Germinal center (tissue), 1 donor: ENCODE data around the gene SEC14L1.
A peak's percentile ranks its signal among the peaks of the same experiment; 100 is the strongest.
"Not testable (repeated sequence)": the region's sequence is repeated elsewhere in the genome, so short reads cannot be mapped to it uniquely, and the experiment has no call there.

ENCODE experiments used
- DNase-seq: peaks from one replicate; pipeline ENCODE4 v3.0.0; 2012; ENCODE audit warnings: mixed read lengths, low spot score

The SEC14L1 gene

DNA sequence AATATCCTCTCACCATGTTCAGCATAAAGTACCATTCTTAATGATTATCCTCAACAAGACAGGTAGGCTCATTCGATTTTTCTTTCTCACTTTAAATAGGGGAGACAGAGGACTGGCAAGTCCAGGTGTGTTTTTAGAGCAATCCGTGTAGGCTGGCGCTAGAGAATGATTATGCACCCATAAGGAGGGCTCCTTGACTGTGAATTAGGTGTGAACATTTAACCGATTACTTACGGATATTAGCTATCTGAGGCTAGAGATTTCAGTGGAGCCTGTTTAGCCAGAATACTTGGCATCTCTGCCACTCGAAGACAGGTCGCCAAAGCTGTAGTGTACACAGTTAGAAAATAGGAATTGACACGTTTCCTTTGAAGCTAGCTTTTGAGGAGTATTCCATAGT, 1.9 kb downstream of the SEC14L1 start:
- no peak for DNase-seq

- DNase-seq, result no peak
These were observed 2.5 kb downstream of the SEC14L1 start for GRCh38 chr17:77143306-77143705.

DNA sequence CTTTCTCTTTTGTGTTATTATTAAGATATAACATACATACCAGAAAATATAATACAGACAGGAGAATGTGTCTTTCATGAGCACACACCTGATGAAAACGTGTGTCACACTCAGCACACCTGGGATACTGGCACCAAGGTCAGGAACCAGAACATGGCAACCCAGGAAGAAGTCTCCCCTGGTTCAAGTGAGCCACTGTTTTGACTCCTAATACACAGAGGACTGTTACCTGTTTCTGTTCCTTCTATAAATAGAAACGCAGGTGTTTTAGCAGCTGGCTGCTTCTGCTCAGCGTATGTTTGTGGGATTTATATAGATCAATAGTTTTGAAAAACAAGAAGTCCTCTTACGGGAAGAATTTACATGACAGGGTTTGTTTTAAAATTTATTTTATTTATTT, 3.5 kb downstream of the SEC14L1 start:
- peak; percentile 42 for DNase-seq

GRCh38 chr17:77145224-77145611, 4.4 kb downstream of the SEC14L1 start:
- no peak for DNase-seq

- DNase-seq, result no peak
These were observed 5.0 kb downstream of the SEC14L1 start for GRCh38 chr17:77145612-77146245.

DNA sequence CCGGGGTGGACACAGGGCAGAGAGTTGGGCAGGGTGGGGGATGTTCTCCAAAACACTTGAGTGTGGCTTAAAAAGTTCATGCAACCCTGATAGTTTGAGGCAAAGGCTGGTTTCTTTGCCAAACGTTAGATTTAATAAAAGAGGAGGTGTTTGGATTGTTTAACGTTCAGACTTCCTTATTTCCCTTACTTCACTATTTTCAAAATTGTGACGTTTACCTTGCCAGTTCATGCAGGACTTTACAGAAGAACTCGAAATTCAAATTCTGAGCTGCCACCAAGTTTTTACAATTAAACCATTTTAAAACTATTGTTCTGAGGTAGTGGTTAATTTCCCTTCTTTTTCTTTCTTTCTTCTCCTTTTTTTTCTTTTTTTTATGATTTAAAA, 5.5 kb downstream of the SEC14L1 start:
- no peak for DNase-seq

DNA sequence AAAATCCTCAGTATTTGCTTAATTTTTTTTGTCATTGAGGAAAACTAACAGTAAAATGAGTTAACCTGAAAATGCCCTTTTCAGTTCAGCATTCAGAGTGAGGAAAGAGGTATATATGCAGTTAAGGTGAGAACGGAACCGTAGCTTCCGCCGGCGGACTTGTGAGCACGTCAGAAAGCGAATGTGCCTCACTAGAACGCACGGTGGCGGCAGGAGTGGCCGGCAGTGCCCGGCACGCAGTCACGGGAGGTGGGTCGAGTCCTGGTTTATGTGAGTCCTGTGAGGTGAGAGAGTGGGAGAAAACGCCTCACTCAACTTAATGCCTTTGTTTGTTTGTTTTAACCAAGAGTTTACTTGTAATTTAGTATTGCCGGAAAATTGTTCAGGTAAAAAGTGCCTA, 6.1 kb downstream of the SEC14L1 start:
- DNase-seq, result no peak

DNA sequence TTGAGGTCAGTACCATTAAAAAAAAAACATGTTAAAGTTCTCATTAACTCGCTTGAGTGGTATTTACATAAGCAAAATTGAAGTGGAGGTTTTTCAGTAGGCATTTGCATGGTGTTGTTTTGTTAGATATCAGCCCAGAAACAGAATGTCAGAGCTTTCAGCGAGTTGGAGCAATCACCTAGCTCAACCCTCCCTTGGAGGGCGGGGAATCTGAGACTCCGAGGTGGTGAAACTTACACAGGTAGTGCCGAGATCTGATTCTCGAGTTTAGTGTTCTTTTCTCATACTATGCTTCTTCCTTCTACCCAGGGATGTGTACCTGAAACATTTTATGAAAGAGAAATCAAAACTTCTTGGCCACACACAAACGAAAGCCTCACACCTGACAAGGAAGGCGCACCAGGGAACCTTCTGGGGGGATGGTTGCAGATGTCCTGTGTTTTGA, 6.6 kb downstream of the SEC14L1 start:
- no peak for DNase-seq

DNA sequence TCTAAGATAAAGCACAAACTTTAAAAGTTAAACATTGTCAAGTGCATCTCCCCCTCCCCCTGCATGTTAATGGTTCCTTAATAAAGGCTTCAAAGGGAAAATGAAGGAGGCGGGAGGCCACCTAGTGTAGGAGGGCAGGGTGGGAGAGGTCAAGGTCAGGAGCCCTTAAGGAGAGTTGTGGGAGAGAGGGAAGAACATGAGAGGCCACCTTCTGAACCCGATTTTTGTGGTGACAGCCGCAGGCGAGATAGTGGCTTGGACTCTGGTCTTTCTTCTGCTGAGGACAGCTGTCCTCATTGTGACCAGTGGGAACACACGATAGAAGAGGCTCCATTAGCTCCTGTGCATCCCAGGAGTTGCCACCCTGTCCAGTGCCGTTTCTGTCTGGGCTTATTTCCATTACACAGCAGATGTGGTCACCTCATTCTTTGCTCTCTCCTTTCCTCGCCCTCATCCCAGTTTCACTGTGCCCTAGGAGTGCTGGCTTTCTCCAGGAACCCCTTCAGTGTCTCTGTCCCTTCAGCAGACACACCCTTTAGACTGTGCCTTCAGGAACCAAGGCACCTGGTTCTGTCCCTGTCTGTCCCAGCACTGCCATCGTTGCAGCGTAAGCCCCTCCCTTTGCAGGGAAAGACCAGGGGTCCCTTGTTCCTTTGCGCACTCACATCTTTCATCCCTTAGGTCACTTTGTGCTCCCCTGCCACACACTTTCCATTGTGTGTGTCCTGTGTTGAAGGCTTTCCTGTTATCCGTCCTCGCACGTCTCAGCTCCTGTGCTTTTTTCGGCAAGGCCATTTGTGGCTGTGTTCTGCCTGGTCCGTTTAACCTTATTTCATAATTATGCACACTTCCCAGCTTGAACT, 7.5 kb downstream of the SEC14L1 start:
- no peak for DNase-seq

DNA sequence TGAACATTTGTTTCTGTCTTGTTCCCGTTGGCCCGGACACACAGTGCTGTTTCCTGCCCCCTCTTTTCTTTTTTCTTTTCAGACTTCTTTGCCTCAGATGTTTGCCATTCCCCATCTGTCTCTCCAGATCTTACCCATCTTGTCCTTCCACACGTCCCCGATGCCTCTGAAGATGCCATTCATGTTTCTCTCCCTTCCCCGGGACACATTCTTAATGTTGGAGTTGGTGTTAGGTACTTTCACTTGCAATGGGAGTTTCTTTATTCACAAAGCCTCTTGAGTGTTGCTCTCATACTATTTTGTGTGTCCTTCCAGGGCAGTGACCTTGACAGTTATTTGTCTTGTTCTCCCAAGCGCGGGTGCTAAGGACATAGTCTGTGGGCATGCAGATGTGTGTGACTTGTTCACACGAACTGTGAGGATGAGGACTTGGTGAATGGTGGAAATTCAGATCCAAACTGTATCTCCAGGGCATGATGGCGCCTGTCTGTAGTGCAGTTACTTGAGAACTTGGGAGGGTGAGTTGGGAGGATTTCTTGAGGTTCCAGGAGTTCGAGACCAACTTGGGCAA, 8.3 kb downstream of the SEC14L1 start:
- no peak for DNase-seq

DNA sequence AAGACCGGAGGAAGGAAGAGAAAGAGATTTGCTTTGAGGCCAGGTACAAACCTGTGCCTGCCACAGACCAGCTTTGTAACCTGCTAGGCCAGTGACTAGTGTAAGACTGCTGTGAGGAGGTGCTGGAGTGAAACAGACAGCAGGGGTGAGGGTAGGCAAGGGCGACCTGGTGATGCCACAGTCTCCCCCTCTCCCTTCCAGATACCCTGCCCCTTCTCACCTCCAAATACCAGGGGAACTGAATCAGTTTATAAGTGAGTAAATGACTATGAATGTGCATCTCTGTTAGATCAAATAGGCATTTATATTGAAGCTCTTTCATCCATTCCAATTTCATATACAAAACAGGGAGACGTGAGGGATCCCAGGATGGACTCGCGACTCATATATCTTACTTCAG, 9.4 kb downstream of the SEC14L1 start:
- no peak for DNase-seq

DNA sequence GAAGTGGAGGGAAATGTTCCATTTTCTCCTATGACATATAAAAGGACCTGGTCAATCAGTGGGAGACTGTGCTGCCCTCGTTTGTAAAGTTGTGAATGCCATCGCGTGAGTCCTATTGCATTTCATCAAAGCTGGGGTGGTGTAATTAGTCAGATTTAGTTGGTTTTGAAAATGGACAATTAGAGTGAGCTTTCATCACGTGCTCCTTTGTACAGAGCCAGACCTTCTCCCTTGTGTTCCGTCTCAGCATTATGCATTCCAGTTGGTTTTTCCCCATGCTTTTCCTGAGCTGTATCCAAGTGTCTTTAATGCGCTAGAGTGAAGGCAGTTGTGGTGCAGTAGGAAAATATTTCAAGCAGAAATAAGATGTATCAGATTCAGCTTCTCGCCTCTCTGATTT, 10.4 kb downstream of the SEC14L1 start:
- no peak for DNase-seq

DNA sequence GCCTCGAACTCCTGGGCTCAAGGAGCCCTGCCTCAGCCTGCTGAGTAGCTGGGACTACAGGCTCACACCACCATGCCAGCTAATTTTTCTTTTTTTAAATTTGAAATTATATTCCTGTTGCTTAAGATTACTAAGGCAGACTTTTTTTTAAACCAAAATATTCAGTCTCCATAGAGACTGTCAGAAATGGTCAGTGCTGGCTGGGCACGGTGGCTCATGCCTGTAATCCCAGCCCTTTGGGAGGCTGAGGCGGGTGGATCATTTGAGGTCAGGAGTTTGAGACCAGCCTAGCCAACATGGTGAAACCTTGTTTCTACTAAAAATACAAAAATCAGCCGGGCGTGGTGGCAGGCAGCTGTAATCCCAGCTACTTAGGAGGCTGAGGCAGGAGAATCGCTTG, 11.3 kb downstream of the SEC14L1 start:
- DNase-seq, result not testable (repeated sequence)

- no peak for DNase-seq
These were observed 12.7 kb downstream of the SEC14L1 start for GRCh38 chr17:77153472-77153871.

GRCh38 chr17:77153999-77154586, 13.3 kb downstream of the SEC14L1 start:
- no peak for DNase-seq

DNA sequence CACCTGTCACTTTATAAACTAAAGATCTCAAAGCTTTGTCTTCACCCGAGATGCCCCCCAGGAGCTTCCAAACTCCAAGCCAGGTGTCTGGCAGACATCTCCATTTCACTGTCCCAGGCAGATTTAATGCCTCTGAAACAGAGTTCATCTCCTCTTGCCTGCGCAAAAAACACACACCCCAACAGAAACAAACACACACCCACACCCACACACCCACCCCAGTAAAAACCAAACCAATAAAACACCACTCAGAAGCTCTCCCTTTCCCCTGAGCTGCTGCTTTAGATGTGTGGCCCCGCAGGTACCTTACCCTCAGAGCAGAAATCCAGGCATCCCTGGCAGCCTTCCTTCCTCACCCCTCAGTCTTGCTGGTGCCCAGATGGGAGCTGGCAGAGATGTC, 14.4 kb downstream of the SEC14L1 start:
- DNase-seq, result no peak

DNA sequence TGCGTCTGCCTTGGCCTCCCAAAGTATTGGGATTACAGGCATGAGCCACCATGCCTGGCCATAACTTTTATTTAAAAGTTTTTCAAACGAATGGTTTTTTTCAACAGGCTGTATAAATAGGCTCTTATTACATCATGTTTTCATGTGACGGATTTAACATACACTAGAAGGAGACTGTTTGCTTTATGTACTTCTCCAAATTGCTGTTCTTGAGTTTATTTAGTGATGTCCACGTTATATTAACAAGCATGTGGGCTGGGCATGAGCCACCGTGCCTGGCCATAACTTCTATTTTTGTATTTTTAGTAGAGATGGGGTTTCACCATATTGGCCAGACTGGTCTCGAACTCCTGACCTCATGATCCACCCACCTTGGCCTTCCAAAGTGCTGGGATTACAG, 17.0 kb downstream of the SEC14L1 start:
- not testable (repeated sequence) for DNase-seq

GRCh38 chr17:77160091-77160874, 19.5 kb downstream of the SEC14L1 start:
- DNase-seq, result no peak

- DNase-seq, result no peak
These were observed 20.2 kb downstream of the SEC14L1 start for GRCh38 chr17:77160875-77161530.

DNA sequence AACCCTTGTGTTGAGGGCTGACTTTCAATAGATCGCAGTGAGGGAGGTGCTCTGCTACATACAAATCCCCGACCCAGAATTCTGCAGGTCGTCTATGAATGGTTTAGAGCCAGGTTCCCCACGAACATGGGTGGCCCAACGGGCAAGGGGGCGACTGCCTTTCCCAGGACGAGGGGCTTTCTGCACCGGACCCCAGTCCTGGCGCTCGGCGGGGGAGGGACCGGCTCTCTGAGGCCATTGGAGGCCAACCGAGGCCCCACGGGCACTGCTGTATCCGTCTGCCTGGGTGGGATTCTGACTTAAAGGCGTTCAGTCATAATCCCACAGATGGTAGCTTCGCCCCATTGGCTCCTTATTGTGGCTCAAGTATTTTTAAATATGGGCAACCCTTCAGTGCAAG, 21.2 kb downstream of the SEC14L1 start:
- DNase-seq, result no peak

GRCh38 chr17:77163001-77163400, 22.2 kb downstream of the SEC14L1 start:
- DNase-seq, result no peak
